Body of pancreas (tissue), 4 donors: ENCODE results near the gene UBE2G2. TPM values are rescaled to one million over a fixed set of nuclear protein-coding genes. Genes with fewer than 3 reads are reported as not detected.

ENCODE experiments used
- ATAC-seq: fragments of 150-250 bp; one replicate; pipeline ENCODE4 v1.9.1; 2016
- DNase-seq, 4 donors: peaks; one replicate each; pipeline ENCODE4 v3.0.0-alpha.2; 2019
- H3K27ac ChIP-seq, 4 donors: fragments of 200-600 bp; sonication (generic); 1 replicate in 3 of 4; 2 replicates in 1 of 4; pipeline versions ENCODE4 v1.5.1 to v1.6.1; 2016 to 2019; ENCODE audit warnings: mild to moderate bottlenecking in 1 of 4, mixed read lengths in 1 of 4, moderate library complexity in 1 of 4
- H3K27me3 ChIP-seq, 2 donors: fragments of 200-600 bp; sonication (generic); one replicate each; pipeline ENCODE4 v1.6.0; 2016; ENCODE audit warnings: mild to moderate bottlenecking in 1 of 2
- H3K36me3 ChIP-seq, 2 donors: fragments of 200-600 bp; sonication (generic); replicated peaks in 1 of 2; 2 replicates each; pipeline ENCODE4 v1.5.1; 2016; ENCODE audit warnings: low read depth in 2 of 2; ENCODE audit not compliant: insufficient read depth in 1 of 2
- H3K4me1 ChIP-seq: fragments of 200-600 bp; sonication (generic); one replicate; pipeline ENCODE4 v1.6.0; 2016
- H3K4me3 ChIP-seq, 2 donors: fragments of 200-600 bp; sonication (generic); 1 replicate in 1 of 2; 2 replicates in 1 of 2; pipeline ENCODE4 v1.5.1; 2016 to 2019
- H3K9me3 ChIP-seq, 3 donors: fragments of 200-600 bp; sonication (generic); 1 replicate in 2 of 3; 2 replicates in 1 of 3; pipeline ENCODE4 v1.5.1; 2016
- CTCF ChIP-seq, 7 experiments: fragments of 450-650 bp in 4 of 7; fragments of 200-600 bp in 3 of 7; sonication (generic) in 3 of 7; IDR thresholded peaks; one replicate each; pipeline ENCODE4 v1.5.1; 2016 to 2019; ENCODE audit warnings: antibody characterized with exemption in 7 of 7
- POLR2A ChIP-seq, 3 donors: fragments of 450-650 bp; IDR thresholded peaks; one replicate each; pipeline ENCODE4 v1.6.1; 2016; ENCODE audit warnings: antibody characterized with exemption in 3 of 3, mild to moderate bottlenecking in 2 of 3
- WGBS, 2 donors: methylation state at CpG; one replicate each; pipeline ENCODE4 v1.1.5; 2017; 5-methylcytosine and 5-hydroxymethylcytosine counted together
- intact Hi-C: fragments of 100-400 bp; cut with DNase I; formaldehyde crosslinking; loops from one replicate; pipeline ENCODE4 v1.15.1; 2023
- total RNA-seq, 2 donors: library from RNA; depleted of rRNA; stranded (reverse); fragments of >200 nt; gene quantifications; one replicate each; pipeline ENCODE4 v1.1.0, GENCODE V29; 2016

UBE2G2 gene
- total RNA-seq, 2 donors from 2014 or later, result 61.7 to 64.3 TPM

- Histone ChIP-seq H3K27ac (no peak overlapping the region), H3K4me1 (no peaks in the 10 kb centered on the region), H3K9me3 (peaks cover 0 to 8% (median 0%) of the 10 kb centered on the region in 3 donors), H3K27me3 (no peaks in the 10 kb centered on the region), H3K36me3 (no peaks in the 10 kb centered on the region), H3K4me3 (no peak overlapping the region)
- WGBS, 2 donors, result 67 to 82% methylated on average over 7 of the region's 7 CpGs
- TF ChIP-seq POLR2A (IDR thresholded peaks at IDR 0.05) (no peak), CTCF (IDR thresholded peaks at IDR 0.05) (no peak)
- ATAC-seq, result no peak
- intact Hi-C loops, result no loop called here
- DNase-seq, result no peak
Measured at GRCh38 chr21:44740742-44741141, 60.9 kb downstream of the UBE2G2 start.

- intact Hi-C loops, result no loop called here
- TF ChIP-seq POLR2A (IDR thresholded peaks at IDR 0.05) (no peak), CTCF (IDR thresholded peaks at IDR 0.05) (no peak)
- ATAC-seq, result no peak
Measured at GRCh38 chr21:44739316-44739715, 62.3 kb downstream of the UBE2G2 start.

GRCh38 chr21:44738621-44739020 lies 63.0 kb downstream of the UBE2G2 start:
- intact Hi-C loops, result no loop called here

More at GRCh38 chr21:44739316-44739715, 62.3 kb downstream of the UBE2G2 start:
- DNase-seq, result no peak
- Histone ChIP-seq H3K9me3 (peaks cover 0 to 8% (median 0%) of the 10 kb centered on the region in 3 donors), H3K36me3 (no peaks in the 10 kb centered on the region), H3K4me3 (no peak overlapping the region), H3K27ac (no peak overlapping the region), H3K27me3 (no peaks in the 10 kb centered on the region), H3K4me1 (no peaks in the 10 kb centered on the region)
- WGBS, 2 donors, result 93 to 100% methylated on average over 1 of the region's 1 CpG

GRCh38 chr21:44737706-44738354 lies 63.8 kb downstream of the UBE2G2 start:
- Histone ChIP-seq H3K4me3 (no peak overlapping the region), H3K36me3 (no peaks in the 10 kb centered on the region), H3K4me1 (no peaks in the 10 kb centered on the region), H3K27me3 (no peaks in the 10 kb centered on the region), H3K9me3 (peaks cover 0 to 8% (median 0%) of the 10 kb centered on the region in 3 donors), H3K27ac (no peak overlapping the region)
- intact Hi-C loops, result no loop called here
- no peak for ATAC-seq
- TF ChIP-seq POLR2A (IDR thresholded peaks at IDR 0.05) (no peak), CTCF (IDR thresholded peaks at IDR 0.05) (no peak)
- no peak for DNase-seq
- WGBS, 2 donors, result 69 to 71% methylated on average over 3 of the region's 3 CpGs

More at GRCh38 chr21:44738621-44739020, 63.0 kb downstream of the UBE2G2 start:
- 89 to 97% methylated on average over 3 of the region's 3 CpGs for WGBS, 2 donors
- H3K27me3 ChIP-seq, result no peaks in the 10 kb centered on the region
- H3K4me1 ChIP-seq, result no peaks in the 10 kb centered on the region
- TF ChIP-seq CTCF (IDR thresholded peaks at IDR 0.05) (no peak), POLR2A (IDR thresholded peaks at IDR 0.05) (no peak)
- no peak overlapping the region for H3K27ac ChIP-seq
- DNase-seq, result no peak
- H3K9me3 ChIP-seq, result peaks cover 0 to 8% (median 0%) of the 10 kb centered on the region in 3 donors
- no peak for ATAC-seq
- no peak overlapping the region for H3K4me3 ChIP-seq
- no peaks in the 10 kb centered on the region for H3K36me3 ChIP-seq
